Tibial nerve (tissue), 4 donors: ENCODE data around the gene TMC3. TPM values are rescaled to one million over a fixed set of nuclear protein-coding genes. Genes with fewer than 3 reads are reported as not detected.

Source experiments
- DNase-seq, 2 donors: peaks; one replicate each; pipeline ENCODE4 v3.0.0-alpha.2; 2019; ENCODE audit warnings: low spot score in 2 of 2
- H3K27ac ChIP-seq, 4 donors: fragments of 200-600 bp; sonication (generic) in 3 of 4; one replicate each; pipeline ENCODE4 v1.5.1; 2017 to 2019; ENCODE audit warnings: mild to moderate bottlenecking in 1 of 4
- H3K27me3 ChIP-seq, 2 donors: fragments of 200-600 bp; sonication (generic) in 1 of 2; one replicate each; pipeline versions ENCODE4 v1.5.1 to v1.6.0; 2017 to 2019
- H3K36me3 ChIP-seq, 3 donors: fragments of 200-600 bp; sonication (generic); one replicate each; pipeline ENCODE4 v1.5.1; 2018 to 2019
- H3K4me1 ChIP-seq, 4 donors: fragments of 200-600 bp; sonication (generic) in 3 of 4; one replicate each; pipeline ENCODE4 v1.5.1; 2017 to 2019
- H3K4me3 ChIP-seq, 4 donors: fragments of 200-600 bp; sonication (generic) in 3 of 4; one replicate each; pipeline ENCODE4 v1.5.1; 2017 to 2019; ENCODE audit warnings: mild to moderate bottlenecking in 1 of 4, moderate library complexity in 1 of 4
- H3K9me3 ChIP-seq, 4 donors: fragments of 200-600 bp; sonication (generic) in 3 of 4; one replicate each; pipeline ENCODE4 v1.5.1; 2017 to 2019
- EP300 ChIP-seq, 2 donors: sonication (generic); formaldehyde crosslinking; IDR thresholded peaks; one replicate each; pipeline ENCODE4 v1.6.1; 2017; ENCODE audit warnings: antibody characterized with exemption in 2 of 2, mild to moderate bottlenecking in 1 of 2
- POLR2A ChIP-seq, 2 donors: fragments of 450-650 bp; IDR thresholded peaks; one replicate each; pipeline ENCODE4 v1.6.1; 2017; ENCODE audit warnings: antibody characterized with exemption in 2 of 2, mild to moderate bottlenecking in 2 of 2, moderate library complexity in 2 of 2
- WGBS, 2 donors: methylation state at CpG; one replicate each; pipeline ENCODE4 v1.1.5; 2018; 5-methylcytosine and 5-hydroxymethylcytosine counted together
- total RNA-seq, 4 donors: library from RNA; depleted of rRNA; stranded (reverse); fragments of >200 nt; gene quantifications; one replicate each; pipeline ENCODE4 v1.1.0, GENCODE V29; 2016
- TF ChIP-seq, protein P1 (sequence below), 5 experiments: fragments of 200-600 bp in 3 of 5; fragments of 450-650 bp in 2 of 5; sonication (generic) in 3 of 5; IDR thresholded peaks; one replicate each; pipeline ENCODE4 v1.5.1; 2016 to 2019; ENCODE audit warnings: antibody characterized with exemption in 5 of 5, mild to moderate bottlenecking in 3 of 5, moderate library complexity in 2 of 5

The TMC3 gene
- total RNA-seq, 4 donors from 2014 or later: not detected

DNA sequence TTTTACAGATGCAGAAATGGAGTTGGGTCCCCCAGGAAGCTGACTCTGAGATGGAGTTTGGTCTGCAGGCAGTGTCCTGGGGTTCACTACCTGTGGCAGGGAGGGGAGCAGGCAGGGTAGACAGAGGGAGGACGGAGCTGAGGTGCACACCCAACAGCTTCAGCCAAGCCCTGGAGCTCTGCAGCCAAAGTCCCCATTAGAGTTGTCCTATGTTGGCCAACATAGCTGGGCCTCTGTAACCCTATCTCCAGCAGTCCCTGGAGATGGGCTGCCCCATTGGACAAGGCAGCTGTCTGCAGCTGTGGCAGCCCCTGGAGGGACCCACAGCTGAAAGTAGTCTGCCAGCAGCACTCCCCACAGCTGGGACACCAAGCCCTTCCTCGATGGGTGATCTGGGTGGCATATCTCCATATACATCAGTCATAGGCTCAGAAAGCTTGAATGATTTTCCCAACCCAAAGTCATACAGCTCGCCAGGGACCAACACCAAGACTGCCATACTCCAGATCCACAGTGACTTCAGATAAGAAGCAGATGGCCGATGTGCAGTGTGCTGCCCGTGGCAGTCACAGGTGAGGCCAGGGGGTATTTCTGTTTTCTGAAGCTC is 82.0 kb downstream of the TMC3 start:
- WGBS, 2 donors: 76 to 84% methylated on average over 5 of the region's 5 CpGs
- Histone ChIP-seq H3K27me3 (no peaks in the 10 kb centered on the region), H3K36me3 (peaks cover 0 to 37% (median 0%) of the 10 kb centered on the region in 3 donors), H3K4me1 (peaks cover 0 to 30% (median 16%) of the 10 kb centered on the region in 4 donors), H3K27ac (peak overlapping the region in 1 of 4 donors; percentile 82), H3K9me3 (no peaks in the 10 kb centered on the region), H3K4me3 (peak overlapping the region in 1 of 4 donors; percentile 21)
- TF ChIP-seq EP300 (IDR thresholded peaks at IDR 0.05): no peak
- no peak for TF ChIP-seq POLR2A (IDR thresholded peaks at IDR 0.05)
- TF ChIP-seq, protein P1, sequence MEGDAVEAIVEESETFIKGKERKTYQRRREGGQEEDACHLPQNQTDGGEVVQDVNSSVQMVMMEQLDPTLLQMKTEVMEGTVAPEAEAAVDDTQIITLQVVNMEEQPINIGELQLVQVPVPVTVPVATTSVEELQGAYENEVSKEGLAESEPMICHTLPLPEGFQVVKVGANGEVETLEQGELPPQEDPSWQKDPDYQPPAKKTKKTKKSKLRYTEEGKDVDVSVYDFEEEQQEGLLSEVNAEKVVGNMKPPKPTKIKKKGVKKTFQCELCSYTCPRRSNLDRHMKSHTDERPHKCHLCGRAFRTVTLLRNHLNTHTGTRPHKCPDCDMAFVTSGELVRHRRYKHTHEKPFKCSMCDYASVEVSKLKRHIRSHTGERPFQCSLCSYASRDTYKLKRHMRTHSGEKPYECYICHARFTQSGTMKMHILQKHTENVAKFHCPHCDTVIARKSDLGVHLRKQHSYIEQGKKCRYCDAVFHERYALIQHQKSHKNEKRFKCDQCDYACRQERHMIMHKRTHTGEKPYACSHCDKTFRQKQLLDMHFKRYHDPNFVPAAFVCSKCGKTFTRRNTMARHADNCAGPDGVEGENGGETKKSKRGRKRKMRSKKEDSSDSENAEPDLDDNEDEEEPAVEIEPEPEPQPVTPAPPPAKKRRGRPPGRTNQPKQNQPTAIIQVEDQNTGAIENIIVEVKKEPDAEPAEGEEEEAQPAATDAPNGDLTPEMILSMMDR (IDR thresholded peaks at IDR 0.05): no peak
- DNase-seq: no peak

DNA sequence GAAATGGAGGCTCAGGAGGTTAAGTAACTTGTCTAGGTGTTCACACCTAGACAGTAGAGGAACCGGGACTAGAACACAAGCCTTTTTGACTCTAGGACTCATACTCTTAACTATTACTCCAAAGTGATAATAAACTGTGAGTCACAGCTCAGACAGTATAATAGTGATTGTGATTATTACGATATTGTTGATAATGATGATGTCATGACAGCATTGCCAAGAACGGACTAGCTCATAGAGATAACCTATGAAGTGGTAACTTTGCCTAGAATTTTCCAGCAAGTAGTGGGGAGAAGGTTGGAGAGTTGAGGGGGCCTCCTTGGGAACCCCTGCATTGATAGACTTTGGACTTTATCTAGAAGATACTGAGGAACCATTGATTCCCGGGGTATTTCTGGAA is 84.1 kb downstream of the TMC3 start:
- TF ChIP-seq, protein P1 (IDR thresholded peaks at IDR 0.05): no peak
- TF ChIP-seq POLR2A (IDR thresholded peaks at IDR 0.05) (no peak), EP300 (IDR thresholded peaks at IDR 0.05) (no peak)
- DNase-seq: no peak
- Histone ChIP-seq H3K9me3 (no peaks in the 10 kb centered on the region), H3K27ac (no peak overlapping the region), H3K36me3 (peaks cover 0 to 47% (median 0%) of the 10 kb centered on the region in 3 donors), H3K4me3 (no peak overlapping the region), H3K27me3 (no peaks in the 10 kb centered on the region), H3K4me1 (peaks cover 0 to 11% (median 4%) of the 10 kb centered on the region in 4 donors)
- 80 to 81% methylated on average over 4 of the region's 4 CpGs for WGBS, 2 donors

DNA sequence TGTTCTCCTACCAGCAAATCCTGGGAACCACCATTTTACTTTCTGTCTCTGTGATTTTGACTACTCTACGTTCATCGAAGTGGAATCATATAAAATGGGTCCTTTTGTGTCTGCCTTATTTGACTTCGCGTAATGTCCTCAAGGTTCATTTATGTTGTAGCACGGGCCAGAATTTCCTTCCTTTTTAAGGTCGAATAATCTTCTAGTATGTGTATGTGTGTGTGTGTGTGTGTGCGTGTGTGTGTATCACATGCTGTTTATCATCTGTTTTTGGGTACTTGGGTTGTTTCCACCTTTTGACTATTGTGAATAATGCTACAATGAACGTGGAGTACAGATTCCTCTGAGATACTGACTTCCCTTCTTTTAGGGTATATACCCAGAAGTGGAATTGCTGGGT is 85.4 kb downstream of the TMC3 start:
- no peak for TF ChIP-seq POLR2A (IDR thresholded peaks at IDR 0.05)
- no peak for TF ChIP-seq EP300 (IDR thresholded peaks at IDR 0.05)
- TF ChIP-seq, protein P1 (IDR thresholded peaks at IDR 0.05): no peak

DNA sequence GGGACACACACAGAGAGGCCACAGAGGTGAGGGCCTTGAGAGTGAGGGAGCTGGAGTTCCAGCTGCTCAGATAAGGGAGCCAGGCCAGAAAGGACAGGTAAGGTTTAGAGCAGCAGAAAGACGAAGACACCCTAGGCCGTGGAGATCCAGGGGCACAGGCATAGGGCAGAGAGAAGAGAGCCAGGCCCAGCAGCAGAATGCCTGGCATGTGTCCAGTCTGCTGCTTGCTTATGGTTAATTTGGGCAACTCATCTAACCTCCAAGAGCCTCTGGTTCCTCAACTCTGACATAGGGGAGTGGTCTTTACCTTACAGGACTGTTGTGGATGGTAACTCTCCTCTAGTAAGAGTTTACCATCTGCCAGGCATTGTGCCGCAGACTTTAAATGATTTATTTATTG is 86.0 kb downstream of the TMC3 start:
- Histone ChIP-seq H3K27me3 (no peaks in the 10 kb centered on the region), H3K9me3 (no peaks in the 10 kb centered on the region), H3K4me1 (peaks cover 0 to under 1% (median 0%) of the 10 kb centered on the region in 4 donors), H3K27ac (no peak overlapping the region), H3K36me3 (peaks cover 0 to 41% (median 0%) of the 10 kb centered on the region in 3 donors), H3K4me3 (no peak overlapping the region)
- 92% methylated on average over 3 of the region's 3 CpGs for WGBS, 2 donors
- TF ChIP-seq POLR2A (IDR thresholded peaks at IDR 0.05) (no peak), EP300 (IDR thresholded peaks at IDR 0.05) (no peak)
- TF ChIP-seq, protein P1 (IDR thresholded peaks at IDR 0.05): no peak
- no peak for DNase-seq

More for the DNA sequence above, 85.4 kb downstream of the TMC3 start:
- no peaks in the 10 kb centered on the region for H3K9me3 ChIP-seq
- no peaks in the 10 kb centered on the region for H3K4me1 ChIP-seq
- H3K27ac ChIP-seq: no peak overlapping the region
- no peak for DNase-seq
- peaks cover 0 to 43% (median 0%) of the 10 kb centered on the region in 3 donors for H3K36me3 ChIP-seq
- no peak overlapping the region for H3K4me3 ChIP-seq
- H3K27me3 ChIP-seq: no peaks in the 10 kb centered on the region
- 84 to 87% methylated on average over 8 of the region's 8 CpGs for WGBS, 2 donors

DNA sequence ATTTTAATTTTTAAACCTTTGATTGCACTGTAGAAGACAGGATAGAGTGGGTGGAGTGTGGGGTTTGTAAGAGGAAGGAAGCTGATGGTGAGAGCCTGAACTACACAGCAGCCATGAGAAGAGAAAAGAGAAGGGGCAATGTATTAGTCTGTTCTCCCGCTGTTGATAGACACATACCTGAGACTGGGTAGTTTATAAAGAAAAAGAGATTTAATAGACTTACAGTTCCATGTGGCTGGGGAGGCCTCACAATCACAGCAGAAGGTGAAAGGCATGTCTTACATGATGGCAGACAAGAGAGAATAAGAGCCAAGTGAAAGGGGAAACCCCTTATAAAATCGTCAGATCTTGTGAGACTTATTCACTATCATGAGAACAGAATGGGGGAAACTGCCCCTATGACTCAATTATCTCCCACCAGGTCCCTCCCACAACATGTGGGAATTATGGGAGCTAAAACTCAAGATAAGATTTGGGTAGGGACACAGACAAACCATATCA is 87.3 kb downstream of the TMC3 start:
- H3K27ac ChIP-seq: peak overlapping the region in 1 of 4 donors; percentile 62
- H3K36me3 ChIP-seq: peaks cover 0 to 33% (median 0%) of the 10 kb centered on the region in 3 donors
- H3K4me1 ChIP-seq: peaks cover 0 to 5% (median 0%) of the 10 kb centered on the region in 4 donors
- DNase-seq: no peak
- no peaks in the 10 kb centered on the region for H3K9me3 ChIP-seq
- TF ChIP-seq, protein P1 (IDR thresholded peaks at IDR 0.05): no peak
- no peak for TF ChIP-seq POLR2A (IDR thresholded peaks at IDR 0.05)
- TF ChIP-seq EP300 (IDR thresholded peaks at IDR 0.05): no peak
- no peaks in the 10 kb centered on the region for H3K27me3 ChIP-seq
- no peak overlapping the region for H3K4me3 ChIP-seq
- 55 to 87% methylated on average over 2 of the region's 2 CpGs for WGBS, 2 donors
